ENCODE results near the gene FAM120AOS.

DNA sequence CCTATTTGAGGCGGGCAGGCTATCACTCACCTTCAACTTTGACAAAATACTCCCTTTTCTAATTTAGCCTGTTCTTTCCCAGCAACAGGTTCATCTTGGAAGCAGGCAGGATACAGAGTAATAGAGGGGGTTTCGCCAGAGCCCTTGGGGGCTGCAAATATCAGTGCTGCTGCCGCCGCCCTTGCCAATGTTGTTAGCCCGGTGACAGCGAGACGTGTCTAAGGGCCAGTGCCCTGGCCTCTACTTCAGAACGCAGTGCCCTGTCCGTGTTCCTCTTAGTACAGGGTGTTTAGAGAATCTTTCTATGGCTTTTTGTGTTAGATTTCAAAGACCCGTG, 703 bp downstream of the FAM120AOS start:
- TF ChIP-seq, protein P1, sequence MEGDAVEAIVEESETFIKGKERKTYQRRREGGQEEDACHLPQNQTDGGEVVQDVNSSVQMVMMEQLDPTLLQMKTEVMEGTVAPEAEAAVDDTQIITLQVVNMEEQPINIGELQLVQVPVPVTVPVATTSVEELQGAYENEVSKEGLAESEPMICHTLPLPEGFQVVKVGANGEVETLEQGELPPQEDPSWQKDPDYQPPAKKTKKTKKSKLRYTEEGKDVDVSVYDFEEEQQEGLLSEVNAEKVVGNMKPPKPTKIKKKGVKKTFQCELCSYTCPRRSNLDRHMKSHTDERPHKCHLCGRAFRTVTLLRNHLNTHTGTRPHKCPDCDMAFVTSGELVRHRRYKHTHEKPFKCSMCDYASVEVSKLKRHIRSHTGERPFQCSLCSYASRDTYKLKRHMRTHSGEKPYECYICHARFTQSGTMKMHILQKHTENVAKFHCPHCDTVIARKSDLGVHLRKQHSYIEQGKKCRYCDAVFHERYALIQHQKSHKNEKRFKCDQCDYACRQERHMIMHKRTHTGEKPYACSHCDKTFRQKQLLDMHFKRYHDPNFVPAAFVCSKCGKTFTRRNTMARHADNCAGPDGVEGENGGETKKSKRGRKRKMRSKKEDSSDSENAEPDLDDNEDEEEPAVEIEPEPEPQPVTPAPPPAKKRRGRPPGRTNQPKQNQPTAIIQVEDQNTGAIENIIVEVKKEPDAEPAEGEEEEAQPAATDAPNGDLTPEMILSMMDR (IDR thresholded peaks at IDR 0.05 in 2 of 3, conservative IDR thresholded peaks at IDR 0.05 in 1 of 3; ENCODE audit: borderline replicate concordance in 1 of 3, insufficient read depth in 1 of 3, low read depth in 2 of 3, low read length in 2 of 3), result no peak
- TF ChIP-seq POLR2AphosphoS5 (IDR thresholded peaks at IDR 0.05; ENCODE audit: low read depth, low read length), result no peak
- no peak for TF ChIP-seq SP1 (IDR thresholded peaks at IDR 0.05; ENCODE audit: low read depth)
- TF ChIP-seq TCF7L2 (IDR thresholded peaks at IDR 0.05; ENCODE audit: borderline replicate concordance, extremely low read depth, insufficient read depth, insufficient read length), result no peak
- TF ChIP-seq, protein P2, sequence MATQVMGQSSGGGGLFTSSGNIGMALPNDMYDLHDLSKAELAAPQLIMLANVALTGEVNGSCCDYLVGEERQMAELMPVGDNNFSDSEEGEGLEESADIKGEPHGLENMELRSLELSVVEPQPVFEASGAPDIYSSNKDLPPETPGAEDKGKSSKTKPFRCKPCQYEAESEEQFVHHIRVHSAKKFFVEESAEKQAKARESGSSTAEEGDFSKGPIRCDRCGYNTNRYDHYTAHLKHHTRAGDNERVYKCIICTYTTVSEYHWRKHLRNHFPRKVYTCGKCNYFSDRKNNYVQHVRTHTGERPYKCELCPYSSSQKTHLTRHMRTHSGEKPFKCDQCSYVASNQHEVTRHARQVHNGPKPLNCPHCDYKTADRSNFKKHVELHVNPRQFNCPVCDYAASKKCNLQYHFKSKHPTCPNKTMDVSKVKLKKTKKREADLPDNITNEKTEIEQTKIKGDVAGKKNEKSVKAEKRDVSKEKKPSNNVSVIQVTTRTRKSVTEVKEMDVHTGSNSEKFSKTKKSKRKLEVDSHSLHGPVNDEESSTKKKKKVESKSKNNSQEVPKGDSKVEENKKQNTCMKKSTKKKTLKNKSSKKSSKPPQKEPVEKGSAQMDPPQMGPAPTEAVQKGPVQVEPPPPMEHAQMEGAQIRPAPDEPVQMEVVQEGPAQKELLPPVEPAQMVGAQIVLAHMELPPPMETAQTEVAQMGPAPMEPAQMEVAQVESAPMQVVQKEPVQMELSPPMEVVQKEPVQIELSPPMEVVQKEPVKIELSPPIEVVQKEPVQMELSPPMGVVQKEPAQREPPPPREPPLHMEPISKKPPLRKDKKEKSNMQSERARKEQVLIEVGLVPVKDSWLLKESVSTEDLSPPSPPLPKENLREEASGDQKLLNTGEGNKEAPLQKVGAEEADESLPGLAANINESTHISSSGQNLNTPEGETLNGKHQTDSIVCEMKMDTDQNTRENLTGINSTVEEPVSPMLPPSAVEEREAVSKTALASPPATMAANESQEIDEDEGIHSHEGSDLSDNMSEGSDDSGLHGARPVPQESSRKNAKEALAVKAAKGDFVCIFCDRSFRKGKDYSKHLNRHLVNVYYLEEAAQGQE (IDR thresholded peaks at IDR 0.05; ENCODE audit: low read depth), result no peak

All from HCT116 (cell line).